ENCODE measurements around the gene KCNQ1. TPM values are rescaled to one million over a fixed set of nuclear protein-coding genes. Genes with fewer than 3 reads are reported as not detected.

Gene KCNQ1
- total RNA-seq, 2 donors from 2014 or later = 38.9 to 46.1 TPM

GRCh38 chr11:2831781-2832532, 387.1 kb downstream of the KCNQ1 start:
- Histone ChIP-seq H3K4me3 (no peak overlapping the region), H3K9me3 (no peaks in the 10 kb centered on the region), H3K27me3 (no peaks in the 10 kb centered on the region), H3K36me3 (replicated peaks in 1 of 2; ENCODE audit: insufficient read depth in 1 of 2, low read depth in 2 of 2) (no peaks in the 10 kb centered on the region), H3K4me1 (peaks cover 5% of the 10 kb centered on the region), H3K27ac (no peak overlapping the region)
- ATAC-seq (no peak), DNase-seq (no peak)
- intact Hi-C loops (cut with DNase I) = no loop called here
- TF ChIP-seq CTCF (IDR thresholded peaks at IDR 0.05) (no peak), POLR2A (IDR thresholded peaks at IDR 0.05) (no peak)
- 91 to 97% methylated on average over 4 to 11 of the region's 14 CpGs for WGBS, 2 donors

- intact Hi-C loops (cut with DNase I) = no loop called here
- WGBS, 2 donors = 88 to 100% methylated on average over 1 to 8 of the region's 8 CpGs
Measured at GRCh38 chr11:2832533-2833020, 387.8 kb downstream of the KCNQ1 start.

GRCh38 chr11:2833051-2833715, 388.4 kb downstream of the KCNQ1 start:
- Histone ChIP-seq H3K4me3 (no peak overlapping the region), H3K36me3 (replicated peaks in 1 of 2; ENCODE audit: insufficient read depth in 1 of 2, low read depth in 2 of 2) (no peaks in the 10 kb centered on the region), H3K27ac (no peak overlapping the region), H3K9me3 (no peaks in the 10 kb centered on the region), H3K27me3 (no peaks in the 10 kb centered on the region), H3K4me1 (peaks cover 7% of the 10 kb centered on the region)
- no peak for TF ChIP-seq POLR2A (IDR thresholded peaks at IDR 0.05)
- TF ChIP-seq CTCF (IDR thresholded peaks at IDR 0.05) = no peak
- ATAC-seq (no peak), DNase-seq (no peak)
- 90% methylated on average over 14 of the region's 14 CpGs; no CpG with 5 or more reads in 1 of the 2 donors for WGBS, 2 donors
- intact Hi-C loops (cut with DNase I) = no loop called here

More at GRCh38 chr11:2832533-2833020, 387.8 kb downstream of the KCNQ1 start:
- ATAC-seq (no peak), DNase-seq (no peak)
- TF ChIP-seq CTCF (IDR thresholded peaks at IDR 0.05) = no peak
- no peak for TF ChIP-seq POLR2A (IDR thresholded peaks at IDR 0.05)
- Histone ChIP-seq H3K9me3 (no peaks in the 10 kb centered on the region), H3K4me1 (peaks cover 7% of the 10 kb centered on the region), H3K27ac (no peak overlapping the region), H3K27me3 (no peaks in the 10 kb centered on the region), H3K36me3 (replicated peaks in 1 of 2; ENCODE audit: insufficient read depth in 1 of 2, low read depth in 2 of 2) (no peaks in the 10 kb centered on the region), H3K4me3 (no peak overlapping the region)

- Histone ChIP-seq H3K36me3 (replicated peaks in 1 of 2; ENCODE audit: insufficient read depth in 1 of 2, low read depth in 2 of 2) (no peaks in the 10 kb centered on the region), H3K4me1 (peaks cover 7% of the 10 kb centered on the region), H3K27me3 (no peaks in the 10 kb centered on the region), H3K27ac (no peak overlapping the region), H3K4me3 (no peak overlapping the region), H3K9me3 (no peaks in the 10 kb centered on the region)
- WGBS, 2 donors = 91 to 96% methylated on average over 12 to 19 of the region's 19 CpGs
- no peak for ATAC-seq
- intact Hi-C loops (cut with DNase I) = no loop called here
- no peak for TF ChIP-seq POLR2A (IDR thresholded peaks at IDR 0.05)
- no peak for TF ChIP-seq CTCF (IDR thresholded peaks at IDR 0.05)
- DNase-seq = no peak
Measured at GRCh38 chr11:2833716-2834502, 389.1 kb downstream of the KCNQ1 start.

Measured in body of pancreas (tissue), 4 donors.